ENCODE measurements around the gene FXYD6. TPM values are rescaled to one million over a fixed set of nuclear protein-coding genes. Genes with fewer than 3 reads are reported as not detected.
A peak's percentile ranks its signal among the peaks of the same experiment; 100 is the strongest.

The FXYD6 gene
- total and polyA plus RNA-seq, 2 donors from 2014 or later = 57.8 to 62.7 TPM

DNA sequence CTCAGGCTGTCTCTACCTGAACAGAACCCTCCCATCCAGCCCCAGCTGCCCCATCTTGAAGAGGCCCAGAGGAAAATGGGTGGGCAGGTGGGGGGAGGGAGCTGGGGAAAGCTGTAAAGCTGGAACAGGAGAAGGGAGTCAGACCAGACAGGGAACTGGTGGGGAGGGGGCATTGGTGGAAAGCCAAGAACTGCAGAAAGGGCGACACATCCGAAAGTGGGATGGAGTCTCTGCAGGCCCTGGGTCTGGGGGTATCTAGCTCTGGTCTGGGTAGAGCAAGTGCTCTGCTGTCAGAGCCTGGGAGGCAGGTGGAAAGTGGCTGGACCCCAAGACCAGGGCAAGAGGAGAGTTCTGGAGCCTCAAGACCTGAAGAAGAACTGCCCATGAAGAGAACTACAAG, 45.0 kb upstream of the FXYD6 start:
- FAIRE-seq (no peak), DNase-seq (peak in 1 of 5 donors; percentile 47)
- TF ChIP-seq, protein P1, sequence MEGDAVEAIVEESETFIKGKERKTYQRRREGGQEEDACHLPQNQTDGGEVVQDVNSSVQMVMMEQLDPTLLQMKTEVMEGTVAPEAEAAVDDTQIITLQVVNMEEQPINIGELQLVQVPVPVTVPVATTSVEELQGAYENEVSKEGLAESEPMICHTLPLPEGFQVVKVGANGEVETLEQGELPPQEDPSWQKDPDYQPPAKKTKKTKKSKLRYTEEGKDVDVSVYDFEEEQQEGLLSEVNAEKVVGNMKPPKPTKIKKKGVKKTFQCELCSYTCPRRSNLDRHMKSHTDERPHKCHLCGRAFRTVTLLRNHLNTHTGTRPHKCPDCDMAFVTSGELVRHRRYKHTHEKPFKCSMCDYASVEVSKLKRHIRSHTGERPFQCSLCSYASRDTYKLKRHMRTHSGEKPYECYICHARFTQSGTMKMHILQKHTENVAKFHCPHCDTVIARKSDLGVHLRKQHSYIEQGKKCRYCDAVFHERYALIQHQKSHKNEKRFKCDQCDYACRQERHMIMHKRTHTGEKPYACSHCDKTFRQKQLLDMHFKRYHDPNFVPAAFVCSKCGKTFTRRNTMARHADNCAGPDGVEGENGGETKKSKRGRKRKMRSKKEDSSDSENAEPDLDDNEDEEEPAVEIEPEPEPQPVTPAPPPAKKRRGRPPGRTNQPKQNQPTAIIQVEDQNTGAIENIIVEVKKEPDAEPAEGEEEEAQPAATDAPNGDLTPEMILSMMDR (IDR thresholded peaks at IDR 0.05; ENCODE audit: borderline replicate concordance, extremely low read depth, insufficient read depth) = no peak
- Histone ChIP-seq H3K9me3 (ENCODE audit: control insufficient read depth in 2 of 3, insufficient read depth in 1 of 3, low read length in 3 of 3) (no peaks in the 10 kb centered on the region), H3K27ac (ENCODE audit: low read depth in 2 of 2, low read length in 2 of 2) (no peak overlapping the region), H3K27me3 (ENCODE audit: control insufficient read depth, insufficient read depth, low read length) (no peaks in the 10 kb centered on the region), H3K9ac (ENCODE audit: low read length in 3 of 3) (no peak overlapping the region), H3K36me3 (ENCODE audit: control insufficient read depth in 2 of 3, insufficient read depth in 3 of 3, low read length in 3 of 3) (no peaks in the 10 kb centered on the region), H3K4me3 (ENCODE audit: low read length in 3 of 3) (no peak overlapping the region), H3K4me1 (ENCODE audit: control insufficient read depth in 2 of 3, insufficient read depth in 2 of 3, low read depth in 1 of 3, low read length in 3 of 3) (no peaks in the 10 kb centered on the region)
- intact Hi-C loops (cut with DNase I) = no loop called here

DNA sequence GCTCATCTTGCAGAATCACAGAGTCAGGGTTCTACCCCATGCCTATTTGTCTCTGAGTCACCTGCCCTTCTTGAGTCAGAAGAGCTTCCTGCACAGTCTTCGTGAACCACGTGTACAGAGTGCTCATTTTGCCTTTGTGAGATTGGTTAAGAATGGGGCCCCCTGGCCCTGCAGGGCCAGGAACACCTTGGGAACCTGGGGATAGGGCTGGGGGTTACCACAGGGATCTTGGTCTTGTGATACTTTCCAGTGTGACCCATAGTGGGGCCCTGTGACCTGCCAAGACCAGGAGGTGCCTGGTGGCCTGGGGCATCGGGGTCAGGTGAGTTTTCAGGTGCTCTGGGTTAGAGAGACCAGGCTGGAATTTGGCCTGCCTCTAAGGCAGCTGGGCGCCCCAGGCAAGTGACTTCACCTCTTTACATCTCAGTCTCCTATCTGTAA, 43.3 kb upstream of the FXYD6 start:
- Histone ChIP-seq H3K4me3 (ENCODE audit: low read length in 3 of 3) (no peak overlapping the region), H3K4me1 (ENCODE audit: control insufficient read depth in 2 of 3, insufficient read depth in 2 of 3, low read depth in 1 of 3, low read length in 3 of 3) (no peaks in the 10 kb centered on the region), H3K27ac (ENCODE audit: low read depth in 2 of 2, low read length in 2 of 2) (no peak overlapping the region), H3K36me3 (ENCODE audit: control insufficient read depth in 2 of 3, insufficient read depth in 3 of 3, low read length in 3 of 3) (no peaks in the 10 kb centered on the region), H3K9ac (ENCODE audit: low read length in 3 of 3) (no peak overlapping the region), H3K9me3 (ENCODE audit: control insufficient read depth in 2 of 3, insufficient read depth in 1 of 3, low read length in 3 of 3) (no peaks in the 10 kb centered on the region), H3K27me3 (ENCODE audit: control insufficient read depth, insufficient read depth, low read length) (no peaks in the 10 kb centered on the region)
- DNase-seq (no peak), FAIRE-seq (no peak)
- intact Hi-C loops (cut with DNase I) = no loop called here
- TF ChIP-seq, protein P1 (IDR thresholded peaks at IDR 0.05; ENCODE audit: borderline replicate concordance, extremely low read depth, insufficient read depth) = no peak

DNA sequence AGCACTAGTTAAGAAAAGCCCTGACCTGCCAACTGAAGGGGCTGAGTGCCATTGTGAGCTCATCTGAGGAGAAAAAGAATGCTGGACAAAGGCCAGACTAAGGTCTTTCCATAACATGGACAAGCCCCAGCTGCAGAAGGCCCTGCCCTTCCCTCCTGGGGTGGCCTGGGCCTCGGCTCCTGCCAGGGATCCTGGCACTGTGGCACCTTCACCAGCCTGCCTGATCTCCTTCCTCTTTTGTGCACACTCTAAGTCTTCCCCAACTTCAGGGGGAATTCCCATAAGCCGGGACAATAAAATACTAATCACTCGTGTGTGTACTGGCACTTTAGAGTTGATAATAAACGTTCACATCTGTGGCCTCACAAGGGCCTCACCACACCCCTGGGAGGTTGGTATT, 42.9 kb upstream of the FXYD6 start:
- Histone ChIP-seq H3K4me1 (ENCODE audit: control insufficient read depth in 2 of 3, insufficient read depth in 2 of 3, low read depth in 1 of 3, low read length in 3 of 3) (no peaks in the 10 kb centered on the region), H3K9me3 (ENCODE audit: control insufficient read depth in 2 of 3, insufficient read depth in 1 of 3, low read length in 3 of 3) (no peaks in the 10 kb centered on the region), H3K27me3 (ENCODE audit: control insufficient read depth, insufficient read depth, low read length) (no peaks in the 10 kb centered on the region), H3K36me3 (ENCODE audit: control insufficient read depth in 2 of 3, insufficient read depth in 3 of 3, low read length in 3 of 3) (no peaks in the 10 kb centered on the region), H3K9ac (ENCODE audit: low read length in 3 of 3) (no peak overlapping the region), H3K27ac (ENCODE audit: low read depth in 2 of 2, low read length in 2 of 2) (no peak overlapping the region), H3K4me3 (ENCODE audit: low read length in 3 of 3) (no peak overlapping the region)
- intact Hi-C loops (cut with DNase I) = no loop called here
- FAIRE-seq (no peak), DNase-seq (no peak)
- TF ChIP-seq, protein P1 (IDR thresholded peaks at IDR 0.05; ENCODE audit: borderline replicate concordance, extremely low read depth, insufficient read depth) = no peak
